Testis (tissue), 2 donors: ENCODE measurements around the gene ZBTB46.

ENCODE experiments used
- CTCF ChIP-seq, 3 experiments: fragments of 450-650 bp in 2 of 3; fragments of 200-600 bp in 1 of 3; sonication (generic) in 1 of 3; IDR thresholded peaks; one replicate each; pipeline ENCODE4 v1.5.1; 2016 to 2019; ENCODE audit warnings: antibody characterized with exemption in 3 of 3, mild to moderate bottlenecking in 2 of 3, moderate library complexity in 1 of 3
- POLR2A ChIP-seq: fragments of 450-650 bp; IDR thresholded peaks from one replicate; pipeline ENCODE4 v1.6.1; 2017; ENCODE audit warnings: antibody characterized with exemption, mild to moderate bottlenecking, moderate library complexity

- TF ChIP-seq CTCF (IDR thresholded peaks at IDR 0.05) = no peak
- TF ChIP-seq POLR2A = no peak
Measured at GRCh38 chr20:63701051-63701328, 130.1 kb downstream of the ZBTB46 start.
